SK-N-SH treated with all-trans-retinoic acid at 6 μM for 48 hours (cell line): ENCODE data around the gene MYLK.

Source experiments
- ATAC-seq: fragments of 200-7000 bp; cut with Tn5 transposase; 3 replicates; pipeline ENCODE4 v1.9.1; 2020; ENCODE audit warnings: mild to moderate bottlenecking, moderate library complexity
- ARNTL ChIP-seq: fragments of 450-650 bp; formaldehyde crosslinking; IDR thresholded peaks from 2 replicates; pipeline ENCODE4 v1.5.0; 2020; ENCODE audit warnings: low read depth, mild to moderate bottlenecking, moderate library complexity, borderline replicate concordance
- BACH2 ChIP-seq: fragments of 250-450 bp; sonication (Bioruptor Pico); IDR thresholded peaks from 2 replicates; pipeline ENCODE4 v1.9.0; 2021; ENCODE audit warnings: mild to moderate bottlenecking, borderline replicate concordance
- CREB5 ChIP-seq: fragments of 250-450 bp; sonication (Bioruptor Pico); IDR thresholded peaks from 2 replicates; pipeline ENCODE4 v1.5.1; 2020; ENCODE audit warnings: low read depth, mild to moderate bottlenecking, moderate library complexity
- CSRNP3 ChIP-seq: fragments of 250-450 bp; sonication (Bioruptor Pico); IDR thresholded peaks from 2 replicates; pipeline ENCODE4 v1.5.1; 2021; ENCODE audit warnings: mild to moderate bottlenecking, moderate library complexity
- GLIS3 ChIP-seq: fragments of 250-450 bp; sonication (Bioruptor Pico); IDR thresholded peaks from 2 replicates; pipeline ENCODE4 v1.5.0; 2020; ENCODE audit warnings: mild to moderate bottlenecking, moderate library complexity
- ISL1 ChIP-seq: fragments of 250-450 bp; sonication (Bioruptor Pico); IDR thresholded peaks from 2 replicates; pipeline ENCODE4 v2.1.2; 2022; ENCODE audit warnings: mild to moderate bottlenecking, moderate library complexity
- OSR1 ChIP-seq: fragments of 250-450 bp; sonication (Bioruptor Pico); IDR thresholded peaks from 2 replicates; pipeline ENCODE4 v1.8.0; 2022; ENCODE audit warnings: moderate library complexity, mild to moderate bottlenecking, inconsistent platforms
- PATZ1 ChIP-seq: fragments of 250-450 bp; sonication (Bioruptor Pico); IDR thresholded peaks from 2 replicates; pipeline ENCODE4 v1.8.0; 2020; ENCODE audit warnings: mild to moderate bottlenecking, moderate library complexity, borderline replicate concordance
- POU6F1 ChIP-seq: fragments of 250-450 bp; sonication (Bioruptor Pico); IDR thresholded peaks from 2 replicates; pipeline ENCODE4 v1.8.0; 2021; ENCODE audit warnings: low read depth, mild to moderate bottlenecking, moderate library complexity, borderline replicate concordance
- PPARA ChIP-seq: fragments of 250-450 bp; sonication (Bioruptor Pico); IDR thresholded peaks from 2 replicates; pipeline ENCODE4 v1.5.0; 2020; ENCODE audit warnings: mild to moderate bottlenecking, borderline replicate concordance
- SNAI2 ChIP-seq: fragments of 250-450 bp; sonication (Bioruptor Pico); IDR thresholded peaks from 2 replicates; pipeline ENCODE4 v1.5.0; 2020; ENCODE audit warnings: mild to moderate bottlenecking, moderate library complexity
- TCF4 ChIP-seq: fragments of 250-450 bp; sonication (Bioruptor Pico); IDR thresholded peaks from 2 replicates; pipeline ENCODE4 v1.8.0; 2021; ENCODE audit warnings: mild to moderate bottlenecking, moderate library complexity, borderline replicate concordance
- TOX ChIP-seq: fragments of 250-450 bp; sonication (Bioruptor Pico); IDR thresholded peaks from 2 replicates; pipeline ENCODE4 v1.8.0; 2021; ENCODE audit warnings: mild to moderate bottlenecking, moderate library complexity, borderline replicate concordance
- TSHZ2 ChIP-seq: fragments of 250-450 bp; sonication (Bioruptor Pico); IDR thresholded peaks from 2 replicates; pipeline ENCODE4 v1.5.0; 2020; ENCODE audit warnings: mild to moderate bottlenecking, moderate library complexity
- ZC3H10 ChIP-seq: fragments of 250-450 bp; sonication (Bioruptor Pico); IDR thresholded peaks from 2 replicates; pipeline ENCODE4 v1.5.1; 2021; ENCODE audit warnings: mild to moderate bottlenecking, moderate library complexity
- ZFP3 ChIP-seq: fragments of 250-450 bp; sonication (Bioruptor Pico); IDR thresholded peaks from 2 replicates; pipeline ENCODE4 v1.5.0; 2020; ENCODE audit warnings: mild to moderate bottlenecking, moderate library complexity
- ZFP30 ChIP-seq: fragments of 450-650 bp; formaldehyde crosslinking; IDR thresholded peaks from 2 replicates; pipeline ENCODE4 v1.5.0; 2022; ENCODE audit warnings: mild to moderate bottlenecking, moderate library complexity
- ZNF8 ChIP-seq: fragments of 450-650 bp; formaldehyde crosslinking; IDR thresholded peaks from 2 replicates; pipeline ENCODE4 v1.5.0; 2020; ENCODE audit warnings: mild to moderate bottlenecking, moderate library complexity

The MYLK gene

GRCh38 chr3:123683505-123684154 lies 200.5 kb downstream of the MYLK start (continued):
- no peak for TF ChIP-seq CSRNP3 (CRISPR knock-in tag)

- TF ChIP-seq TSHZ2 (CRISPR knock-in tag) (no peak), GLIS3 (CRISPR knock-in tag) (no peak), CREB5 (no peak), ZC3H10 (no peak), POU6F1 (CRISPR knock-in tag) (no peak), PPARA (no peak), ZFP30 (CRISPR knock-in tag) (no peak), OSR1 (CRISPR knock-in tag) (no peak), CSRNP3 (CRISPR knock-in tag) (no peak), ARNTL (no peak), ZNF8 (CRISPR knock-in tag) (no peak), BACH2 (no peak), PATZ1 (CRISPR knock-in tag) (no peak), ISL1 (CRISPR knock-in tag) (no peak), TCF4 (CRISPR knock-in tag) (no peak)
- TF ChIP-seq, all 23 proteins: peak for 0
- no peak for ATAC-seq
Observed at GRCh38 chr3:123682781-123683504, 201.2 kb downstream of the MYLK start.

GRCh38 chr3:123682302-123682701 lies 201.8 kb downstream of the MYLK start:
- ATAC-seq = no peak
- TF ChIP-seq TCF4 (CRISPR knock-in tag) = no peak
- TF ChIP-seq ZFP3 (CRISPR knock-in tag) = no peak
- TF ChIP-seq TOX (CRISPR knock-in tag) = no peak
- no peak for TF ChIP-seq ZC3H10
- no peak for TF ChIP-seq TSHZ2 (CRISPR knock-in tag)
- no peak for TF ChIP-seq SNAI2 (CRISPR knock-in tag)
- TF ChIP-seq OSR1 (CRISPR knock-in tag) = no peak
- TF ChIP-seq PPARA = no peak
- no peak for TF ChIP-seq CREB5
- no peak for TF ChIP-seq POU6F1 (CRISPR knock-in tag)
- no peak for TF ChIP-seq ARNTL
